Left forelimb (tissue), 1 donor: ENCODE data around the gene NTM.

Experiments
- DNase-seq: peaks from one replicate; pipeline ENCODE4 v3.0.0-alpha.2; 2018; ENCODE audit warnings: low spot score

The NTM gene

GRCh38 chr11:131373095-131373725 lies 2.8 kb downstream of the NTM start:
- DNase-seq = no peak

GRCh38 chr11:131373756-131374155 lies 3.3 kb downstream of the NTM start:
- DNase-seq = no peak

- DNase-seq = no peak
Measured at GRCh38 chr11:131375421-131375820, 5.0 kb downstream of the NTM start.

GRCh38 chr11:131375915-131376314 lies 5.5 kb downstream of the NTM start:
- no peak for DNase-seq

- no peak for DNase-seq
Measured at GRCh38 chr11:131378931-131379330, 8.5 kb downstream of the NTM start.

- no peak for DNase-seq
Measured at GRCh38 chr11:131385763-131386390, 15.5 kb downstream of the NTM start.

- DNase-seq = no peak
Measured at GRCh38 chr11:131386408-131386807, 16.0 kb downstream of the NTM start.

GRCh38 chr11:131388030-131388429 lies 17.6 kb downstream of the NTM start:
- no peak for DNase-seq

- no peak for DNase-seq
Measured at GRCh38 chr11:131389582-131389981, 19.2 kb downstream of the NTM start.

GRCh38 chr11:131391176-131391575 lies 20.8 kb downstream of the NTM start:
- DNase-seq = no peak

- no peak for DNase-seq
Measured at GRCh38 chr11:131392528-131393255, 22.3 kb downstream of the NTM start.

GRCh38 chr11:131393691-131394090 lies 23.3 kb downstream of the NTM start:
- DNase-seq = no peak

GRCh38 chr11:131397675-131398074 lies 27.3 kb downstream of the NTM start:
- no peak for DNase-seq

GRCh38 chr11:131402040-131402439 lies 31.6 kb downstream of the NTM start:
- DNase-seq = no peak

- DNase-seq = no peak
Measured at GRCh38 chr11:131404010-131404409, 33.6 kb downstream of the NTM start.

GRCh38 chr11:131408025-131408640 lies 37.7 kb downstream of the NTM start:
- DNase-seq = no peak

- no peak for DNase-seq
Measured at GRCh38 chr11:131409345-131409744, 38.9 kb downstream of the NTM start.

GRCh38 chr11:131411636-131412035 lies 41.2 kb downstream of the NTM start:
- no peak for DNase-seq

GRCh38 chr11:131412061-131412460 lies 41.6 kb downstream of the NTM start:
- no peak for DNase-seq

GRCh38 chr11:131413217-131413616 lies 42.8 kb downstream of the NTM start:
- no peak for DNase-seq

GRCh38 chr11:131418189-131418588 lies 47.8 kb downstream of the NTM start:
- no peak for DNase-seq

GRCh38 chr11:131421066-131421855 lies 50.8 kb downstream of the NTM start:
- DNase-seq = no peak
